IPS-18c (cell line): ENCODE measurements around the gene ITGB1BP1.

Source experiments
- H3K4me3 ChIP-seq: 2 replicates; pipeline ENCODE4 v1.7.0; 2013; ENCODE audit warnings: low read depth, mild to moderate bottlenecking, low read length, moderate library complexity; ENCODE audit not compliant: insufficient read depth
- H3K9me3 ChIP-seq: one replicate; pipeline ENCODE4 v1.6.1; 2013; ENCODE audit warnings: mild to moderate bottlenecking, low read length, moderate library complexity; ENCODE audit not compliant: control insufficient read depth, insufficient read depth

The ITGB1BP1 gene

GRCh38 chr2:9434489-9434888 lies 11.2 kb upstream of the ITGB1BP1 start:
- peaks cover 2% of the 10 kb centered on the region for H3K9me3 ChIP-seq

DNA sequence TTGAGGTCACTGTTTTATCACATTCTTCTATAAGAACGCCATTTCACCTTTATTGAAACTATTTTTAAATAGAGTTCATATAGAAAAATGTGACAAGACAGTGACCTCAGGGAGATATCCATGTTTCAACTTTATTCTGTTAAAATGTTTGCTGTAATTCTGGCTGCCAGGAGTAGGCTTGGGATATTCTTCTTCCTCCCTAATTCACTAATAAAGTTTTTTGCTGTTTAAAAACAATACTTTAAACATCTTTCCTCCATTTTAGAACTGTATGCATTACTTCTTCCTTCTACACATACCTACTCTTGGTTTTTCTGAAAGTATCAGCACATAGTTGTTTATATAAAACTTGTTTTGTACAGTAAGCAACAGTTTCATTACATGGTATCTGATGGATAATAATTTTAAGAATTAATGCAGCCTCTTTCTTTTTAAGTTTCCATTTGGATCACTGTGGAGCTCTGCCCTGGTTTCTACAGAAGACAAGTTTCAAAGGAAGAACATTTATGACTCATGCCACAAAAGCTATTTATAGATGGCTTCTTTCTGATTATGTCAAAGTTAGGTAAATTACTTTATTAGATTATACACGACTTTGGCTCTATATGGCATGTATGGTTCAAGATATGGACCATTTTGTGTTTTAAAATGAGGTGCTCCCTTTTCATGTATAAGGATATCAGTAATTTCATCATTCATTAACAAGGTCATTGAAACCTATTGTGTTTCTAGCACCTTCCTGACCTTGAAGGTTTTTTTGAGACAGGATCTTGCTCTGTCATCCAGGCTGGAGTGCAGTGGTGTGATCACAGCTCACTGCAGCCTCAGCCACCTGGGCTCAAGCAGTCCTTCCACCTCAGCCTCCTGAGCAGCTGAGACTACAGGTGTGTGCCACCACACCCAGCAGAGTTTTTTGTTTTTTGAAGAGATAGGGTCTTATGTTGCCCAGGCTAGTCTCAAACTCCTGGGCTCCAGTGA lies 7.3 kb upstream of the ITGB1BP1 start:
- no peak overlapping the region for H3K4me3 ChIP-seq
- peaks cover 2% of the 10 kb centered on the region for H3K9me3 ChIP-seq

More at GRCh38 chr2:9434489-9434888, 11.2 kb upstream of the ITGB1BP1 start:
- H3K4me3 ChIP-seq: no peak overlapping the region

GRCh38 chr2:9428965-9429577 lies 5.7 kb upstream of the ITGB1BP1 start:
- peaks cover 2% of the 10 kb centered on the region for H3K9me3 ChIP-seq
- no peak overlapping the region for H3K4me3 ChIP-seq

DNA sequence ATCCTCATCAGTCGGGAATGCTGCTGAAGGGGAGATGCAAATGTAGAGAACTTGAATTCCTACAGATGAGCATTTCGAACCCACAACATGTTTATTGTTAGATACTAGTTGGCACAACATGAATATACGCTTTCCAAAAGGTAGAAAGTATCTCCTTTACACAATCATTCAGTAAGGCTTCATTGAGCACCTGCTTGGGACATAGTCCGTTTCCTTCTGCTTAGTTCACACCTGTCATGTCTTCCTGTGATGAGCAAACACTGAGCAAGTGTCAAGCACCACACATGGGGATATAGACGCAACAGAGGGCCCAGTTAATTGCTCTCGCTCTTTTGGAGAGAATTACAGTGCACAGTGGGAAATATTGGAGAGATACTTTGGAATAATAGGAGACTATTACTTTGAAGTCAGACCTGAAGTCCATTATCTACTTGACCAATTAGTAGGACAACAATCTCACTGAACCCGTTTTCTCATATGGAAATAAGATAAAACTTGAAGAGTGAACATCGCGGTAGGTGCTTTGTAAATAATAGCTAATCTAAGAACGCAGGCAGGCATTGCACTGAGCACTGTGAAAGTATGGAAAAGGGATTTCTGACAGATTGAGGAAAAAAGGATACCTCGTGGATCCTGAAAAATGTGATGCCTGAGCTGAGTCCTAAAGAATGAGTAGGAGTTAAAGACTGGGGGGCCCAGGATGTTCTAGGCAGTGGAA lies 1.3 kb upstream of the ITGB1BP1 start:
- H3K4me3 ChIP-seq: peak overlapping the region; percentile 97
- no peaks in the 10 kb centered on the region for H3K9me3 ChIP-seq

DNA sequence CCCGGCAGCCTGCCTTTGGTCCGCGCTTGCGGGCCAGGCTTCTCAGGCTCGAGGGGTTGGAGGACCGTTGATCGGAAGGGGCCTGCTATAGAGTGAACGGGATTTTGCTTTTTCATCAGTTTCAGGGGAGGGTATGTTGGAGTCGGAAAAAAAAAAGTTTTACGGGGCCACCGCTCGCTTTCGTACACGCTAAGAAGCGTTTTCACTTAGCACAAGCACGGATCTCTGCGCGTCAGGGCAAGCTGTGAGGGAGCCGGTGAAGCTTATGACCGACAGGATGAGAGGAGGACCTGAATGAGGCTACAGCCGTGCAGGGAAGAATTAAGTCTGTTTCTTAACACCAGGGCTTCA lies 569 bp upstream of the ITGB1BP1 start:
- Histone ChIP-seq H3K4me3 (peak overlapping the region; percentile 97), H3K9me3 (no peaks in the 10 kb centered on the region)

GRCh38 chr2:9422321-9423099 lies 818 bp downstream of the ITGB1BP1 start:
- H3K4me3 ChIP-seq: peak overlapping the region; percentile 97

DNA sequence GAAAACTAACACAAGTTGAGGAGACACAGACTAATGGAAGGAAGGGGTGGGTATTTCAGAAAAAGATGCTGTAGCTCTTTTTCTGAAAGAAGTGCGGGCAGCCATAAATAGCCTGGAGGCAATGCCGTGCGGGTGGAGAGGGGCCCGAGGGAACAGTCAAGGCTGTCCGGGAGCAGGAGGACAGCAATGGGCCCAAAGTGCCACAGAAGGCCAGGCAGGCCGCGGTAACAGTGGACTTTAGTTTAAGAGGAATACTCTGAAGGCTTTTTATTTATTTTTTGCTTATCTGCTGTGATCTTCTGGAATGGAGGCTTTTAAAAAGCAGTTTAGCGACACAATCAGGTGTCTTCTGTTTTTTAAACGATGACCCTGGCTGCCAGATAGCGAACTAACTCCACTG lies 2.8 kb downstream of the ITGB1BP1 start:
- Histone ChIP-seq H3K4me3 (no peak overlapping the region), H3K9me3 (peaks cover 2% of the 10 kb centered on the region)

More at GRCh38 chr2:9422321-9423099, 818 bp downstream of the ITGB1BP1 start:
- no peaks in the 10 kb centered on the region for H3K9me3 ChIP-seq

DNA sequence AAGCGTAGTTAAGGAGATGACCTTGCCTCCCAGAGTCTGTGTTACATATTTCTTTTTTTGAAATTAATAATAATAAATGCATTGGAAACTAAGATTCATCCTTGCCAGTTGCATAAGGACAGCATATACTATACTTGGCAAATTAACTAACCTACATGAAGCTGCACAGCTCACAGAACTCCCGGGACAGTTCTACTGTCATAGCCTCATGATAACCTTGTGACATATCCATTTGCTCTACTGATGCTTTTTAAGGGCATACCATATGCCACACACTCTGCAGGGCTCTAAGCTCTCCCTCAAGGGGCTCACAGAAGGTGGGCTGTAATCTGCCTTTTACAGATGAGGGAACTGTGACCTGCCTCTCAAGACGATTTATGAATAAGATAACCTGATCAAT lies 3.8 kb downstream of the ITGB1BP1 start:
- Histone ChIP-seq H3K4me3 (no peak overlapping the region), H3K9me3 (peaks cover 2% of the 10 kb centered on the region)

GRCh38 chr2:9418746-9419145 lies 4.6 kb downstream of the ITGB1BP1 start:
- peaks cover 2% of the 10 kb centered on the region for H3K9me3 ChIP-seq
- no peak overlapping the region for H3K4me3 ChIP-seq

GRCh38 chr2:9417725-9418124 lies 5.6 kb downstream of the ITGB1BP1 start:
- H3K4me3 ChIP-seq: no peak overlapping the region

DNA sequence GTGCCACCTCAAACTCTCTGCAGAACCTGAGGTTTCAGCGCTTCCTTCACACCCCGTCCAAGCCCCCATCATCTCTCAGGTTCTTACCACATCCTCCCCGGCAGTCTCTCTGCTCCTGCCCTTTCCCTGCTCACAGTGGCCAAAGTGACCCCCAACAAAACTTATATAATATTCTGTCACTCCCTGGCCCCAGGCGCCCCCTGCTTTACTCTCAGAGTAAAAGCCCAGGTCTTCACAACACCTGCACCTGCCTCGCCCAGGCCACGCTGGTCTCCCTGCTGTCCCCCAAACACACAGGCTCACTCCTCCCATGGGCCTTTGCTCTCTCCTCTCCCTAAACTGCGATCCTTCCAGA lies 6.4 kb downstream of the ITGB1BP1 start:
- peaks cover 2% of the 10 kb centered on the region for H3K9me3 ChIP-seq
- no peak overlapping the region for H3K4me3 ChIP-seq

More at GRCh38 chr2:9417725-9418124, 5.6 kb downstream of the ITGB1BP1 start:
- peaks cover 2% of the 10 kb centered on the region for H3K9me3 ChIP-seq

DNA sequence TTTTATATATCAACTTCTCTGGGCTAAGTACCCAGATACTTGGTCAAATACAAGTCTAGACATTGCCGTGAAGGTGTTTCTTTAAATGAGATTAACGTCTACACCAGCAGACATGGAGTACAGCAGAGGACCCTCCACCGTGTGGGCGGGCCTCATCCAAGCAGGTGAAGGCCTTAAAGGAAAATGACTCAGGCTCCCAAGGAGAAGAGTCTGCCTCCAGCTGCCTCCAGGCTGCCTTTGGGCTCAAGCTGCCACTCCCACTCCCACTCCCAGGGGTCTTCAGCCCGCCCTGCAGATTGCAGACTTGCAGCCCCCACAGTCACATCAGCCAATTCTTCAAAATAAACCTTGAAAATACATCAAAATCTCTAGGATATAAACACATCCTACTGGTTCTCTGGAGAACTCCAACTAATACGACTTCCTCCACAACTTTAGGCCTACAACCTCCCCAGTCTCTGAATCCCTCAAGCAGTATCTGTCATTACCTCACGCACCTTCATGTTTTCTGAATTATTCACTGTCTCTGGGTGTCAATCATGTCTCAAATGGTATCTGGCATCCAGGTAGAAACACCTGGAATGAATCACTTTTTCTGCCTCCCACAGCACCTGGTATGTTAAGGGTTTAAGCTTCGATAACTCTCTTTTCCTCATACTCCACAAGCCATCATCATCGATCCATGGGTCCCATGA lies 6.9 kb downstream of the ITGB1BP1 start:
- Histone ChIP-seq H3K4me3 (no peak overlapping the region), H3K9me3 (peaks cover 2% of the 10 kb centered on the region)

DNA sequence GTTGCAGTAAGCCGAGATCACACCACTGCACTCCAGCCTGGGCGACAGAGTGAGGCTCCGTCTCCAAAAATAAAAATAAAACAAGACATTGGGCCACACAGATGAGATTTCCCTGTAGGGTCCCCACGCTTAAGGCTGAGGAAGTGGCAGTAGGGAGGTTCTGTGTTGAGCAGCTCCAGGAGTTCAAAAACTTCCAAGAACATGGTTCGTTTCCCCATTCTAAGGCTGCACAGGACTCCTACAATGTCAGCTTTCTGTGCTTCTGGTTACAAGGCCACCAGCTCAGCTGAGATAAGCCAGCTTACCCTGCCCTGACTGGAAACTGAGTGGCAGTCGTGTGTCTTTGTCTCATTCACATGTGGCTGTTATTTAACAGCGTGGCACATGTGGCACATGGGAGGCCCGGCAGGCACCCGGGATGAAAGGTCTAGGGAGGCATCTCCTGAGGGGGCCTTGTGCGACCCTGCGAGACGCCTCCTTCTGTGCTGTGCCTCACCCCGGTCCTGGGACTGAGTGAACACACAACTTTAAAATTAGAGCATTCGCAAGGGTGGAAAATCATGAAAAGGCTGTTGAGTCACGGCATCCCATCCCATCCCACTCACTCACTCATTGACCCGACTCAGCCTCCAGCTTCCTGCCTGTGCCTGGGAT lies 7.7 kb downstream of the ITGB1BP1 start:
- no peak overlapping the region for H3K4me3 ChIP-seq
- peaks cover 2% of the 10 kb centered on the region for H3K9me3 ChIP-seq

DNA sequence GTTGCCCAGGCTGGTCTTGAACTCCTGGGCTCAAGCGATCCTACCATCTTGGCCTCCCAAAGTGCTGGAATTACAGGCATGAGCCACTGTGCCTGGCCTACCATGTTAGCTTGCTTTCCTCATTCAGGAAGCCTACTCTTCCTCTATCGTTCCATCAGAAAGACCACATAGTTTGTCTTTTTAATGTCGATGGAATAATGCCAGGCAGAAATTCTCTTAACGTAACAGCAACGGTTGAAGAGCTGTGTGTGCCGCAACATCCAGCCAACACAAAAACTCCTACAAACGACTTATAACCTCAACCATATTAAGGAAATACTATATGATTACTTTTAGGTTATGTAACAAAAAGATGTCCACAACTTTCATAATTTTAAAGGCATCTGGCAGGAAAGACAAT lies 10.5 kb downstream of the ITGB1BP1 start:
- Histone ChIP-seq H3K9me3 (peaks cover 2% of the 10 kb centered on the region), H3K4me3 (no peak overlapping the region)

GRCh38 chr2:9410108-9410507 lies 13.2 kb downstream of the ITGB1BP1 start:
- no peaks in the 10 kb centered on the region for H3K9me3 ChIP-seq
- no peak overlapping the region for H3K4me3 ChIP-seq

- H3K4me3 ChIP-seq: no peak overlapping the region
Measured at GRCh38 chr2:9408641-9409151, 14.6 kb downstream of the ITGB1BP1 start.

More at GRCh38 chr2:9408641-9409151, 14.6 kb downstream of the ITGB1BP1 start:
- H3K9me3 ChIP-seq: no peaks in the 10 kb centered on the region
